Activated naive CD4-positive, alpha-beta T cell treated with anti-CD3 and anti-CD28 coated beads for 36 hours (primary cell): ENCODE results near the gene PRLR. TPM values are rescaled to one million over a fixed set of nuclear protein-coding genes. Genes with fewer than 3 reads are reported as not detected.
"Not testable (repeated sequence)": the region's sequence is repeated elsewhere in the genome, so short reads cannot be mapped to it uniquely, and the experiment has no call there.

Experiments used
- CTCF ChIA-PET: fragments of 350-600 bp; sonication (Branson Sonifier 250); formaldehyde crosslinking; loops from one replicate; lab custom pipeline; 2021; ENCODE audit warnings: antibody characterized with exemption; lab: Charles Lee
- DNase-seq: peaks from one replicate; pipeline ENCODE4 v3.0.0-alpha.2; 2020
- H3K27ac Mint-ChIP-seq: one replicate; pipeline ENCODE4 v1.8.0; 2021; ENCODE audit warnings: mild to moderate bottlenecking, mixed read lengths
- H3K27me3 Mint-ChIP-seq: one replicate; pipeline ENCODE4 v1.8.0; 2021; ENCODE audit warnings: low read depth, mixed read lengths
- H3K36me3 Mint-ChIP-seq: one replicate; pipeline ENCODE4 v1.8.0; 2021; ENCODE audit warnings: low read depth, mixed read lengths
- H3K4me1 Mint-ChIP-seq: one replicate; pipeline ENCODE4 v1.8.0; 2021; ENCODE audit warnings: low read depth, mixed read lengths
- H3K4me3 Mint-ChIP-seq: one replicate; pipeline ENCODE4 v1.8.0; 2021; ENCODE audit warnings: mild to moderate bottlenecking, moderate library complexity, mixed read lengths
- H3K9me3 Mint-ChIP-seq: one replicate; pipeline ENCODE4 v1.8.0; 2021; ENCODE audit warnings: mixed read lengths
- intact Hi-C: fragments of 100-400 bp; cut with micrococcal nuclease; formaldehyde crosslinking; loops from one replicate; pipeline ENCODE4 v1.15.1; 2023
- total RNA-seq, 2 experiments: library from RNA; stranded (reverse); gene quantifications; one replicate each; pipeline ENCODE4 v1.2.3, GENCODE V29; 2021

Gene PRLR
- total RNA-seq, 2 experiments from 2014 or later: not detected

DNA sequence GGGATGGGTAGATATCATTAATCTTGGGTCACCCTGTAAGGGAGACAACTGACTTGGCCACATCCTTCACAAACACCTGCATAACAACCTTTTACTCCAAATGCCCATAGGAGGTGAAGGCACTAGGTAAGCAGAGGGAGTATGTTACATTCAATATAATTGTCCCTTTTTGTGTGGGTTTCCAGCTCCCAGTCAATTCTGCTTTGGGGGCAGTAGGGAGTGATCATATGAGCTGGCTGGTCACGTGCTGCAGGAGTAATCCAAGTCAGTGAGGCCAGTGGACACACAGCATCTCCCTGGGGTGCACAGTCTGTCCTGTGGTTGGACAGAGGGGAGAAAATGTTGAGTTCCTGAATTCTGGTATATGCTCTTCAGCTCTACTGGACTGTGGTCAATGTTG lies 181.4 kb downstream of the PRLR start:
- intact Hi-C loops: no loop called here
- no peaks in the 10 kb centered on the region for H3K9me3 Mint-ChIP-seq
- H3K4me1 Mint-ChIP-seq: no peaks in the 10 kb centered on the region
- CTCF ChIA-PET: no interaction called here
- no peak overlapping the region for H3K27ac Mint-ChIP-seq
- H3K4me3 Mint-ChIP-seq: no peak overlapping the region
- no peak for DNase-seq
- H3K36me3 Mint-ChIP-seq: no peaks in the 10 kb centered on the region
- H3K27me3 Mint-ChIP-seq: peaks cover 20% of the 10 kb centered on the region

DNA sequence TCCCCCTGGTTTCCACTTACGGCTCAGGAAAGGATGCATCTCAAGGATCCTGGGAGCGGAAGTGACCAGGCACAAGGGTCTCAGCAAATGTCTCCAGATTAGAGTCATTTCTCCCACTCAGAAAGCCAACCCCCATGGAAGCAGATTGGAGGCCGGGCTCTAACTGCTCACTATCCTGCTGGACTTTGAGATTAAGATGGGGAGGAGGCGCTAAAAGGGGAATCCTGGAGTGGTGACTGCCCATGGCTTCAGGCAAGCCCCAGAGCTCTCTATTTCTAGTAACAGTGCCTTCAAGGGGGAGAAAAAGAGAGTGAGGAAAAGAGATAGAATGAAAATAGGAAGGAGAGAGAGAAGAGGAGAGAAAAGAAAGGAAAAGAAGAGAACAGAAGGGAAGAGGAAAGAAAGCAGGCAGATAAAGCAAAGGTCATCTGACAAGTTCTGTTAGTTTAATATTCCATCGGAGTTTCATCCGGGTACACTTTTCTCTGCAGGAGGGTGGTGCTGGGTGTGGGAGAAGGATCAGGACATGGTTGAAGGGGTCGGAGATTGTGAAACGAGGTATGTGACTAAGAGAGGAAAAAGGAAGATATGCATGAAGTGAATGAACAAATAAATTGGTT lies 182.4 kb downstream of the PRLR start, which contains the start of gene AGXT2:
AGXT2 (minus strand) TSS at position 165 of the 620 bp plus-strand sequence; CDS start at position 108, 57 bp downstream.
- Mint-ChIP-seq H3K27ac (no peak within 1 kb of the TSS), H3K9me3 (no peaks in the 10 kb centered on the region), H3K4me3 (no peak within 1 kb of the TSS), H3K4me1 (no peaks in the 10 kb centered on the region), H3K27me3 (peaks cover 16% of the 10 kb centered on the region), H3K36me3 (no peaks in the 10 kb centered on the region)
- DNase-seq: no peak
- CTCF ChIA-PET: no interaction called here
- intact Hi-C loops: no loop called here

GRCh38 chr5:35046774-35047173 lies 183.5 kb downstream of the PRLR start:
- Mint-ChIP-seq H3K27ac (no peak overlapping the region), H3K4me3 (no peak overlapping the region), H3K27me3 (peaks cover 20% of the 10 kb centered on the region), H3K36me3 (no peaks in the 10 kb centered on the region), H3K9me3 (no peaks in the 10 kb centered on the region), H3K4me1 (no peaks in the 10 kb centered on the region)
- CTCF ChIA-PET: no interaction called here
- no peak for DNase-seq
- intact Hi-C loops: no loop called here

GRCh38 chr5:35045280-35045679 lies 185.0 kb downstream of the PRLR start:
- H3K36me3 Mint-ChIP-seq: no peaks in the 10 kb centered on the region
- DNase-seq: no peak
- CTCF ChIA-PET: interaction anchor here (0.5 kb wide), 1 partner anchor 23 kb away, joined by 3 read pairs; no protein-coding TSS in a partner anchor
- H3K4me3 Mint-ChIP-seq: no peak overlapping the region
- peaks cover 22% of the 10 kb centered on the region for H3K27me3 Mint-ChIP-seq
- intact Hi-C loops: no loop called here
- no peaks in the 10 kb centered on the region for H3K4me1 Mint-ChIP-seq
- H3K27ac Mint-ChIP-seq: no peak overlapping the region
- H3K9me3 Mint-ChIP-seq: no peaks in the 10 kb centered on the region

- intact Hi-C loops: no loop called here
- DNase-seq: no peak
- CTCF ChIA-PET: interaction anchor here (0.5 kb wide), 1 partner anchor 24 kb away, joined by 3 read pairs; no protein-coding TSS in a partner anchor
- peaks cover 23% of the 10 kb centered on the region for H3K27me3 Mint-ChIP-seq
- H3K36me3 Mint-ChIP-seq: no peaks in the 10 kb centered on the region
- H3K9me3 Mint-ChIP-seq: no peaks in the 10 kb centered on the region
- H3K4me1 Mint-ChIP-seq: no peaks in the 10 kb centered on the region
- no peak overlapping the region for H3K27ac Mint-ChIP-seq
- no peak overlapping the region for H3K4me3 Mint-ChIP-seq
Measured at GRCh38 chr5:35044649-35045048, 185.6 kb downstream of the PRLR start.

- Mint-ChIP-seq H3K36me3 (no peaks in the 10 kb centered on the region), H3K27me3 (peaks cover 33% of the 10 kb centered on the region), H3K27ac (no peak overlapping the region), H3K9me3 (no peaks in the 10 kb centered on the region), H3K4me3 (no peak overlapping the region), H3K4me1 (no peaks in the 10 kb centered on the region)
- DNase-seq: no peak
- intact Hi-C loops: no loop called here
- CTCF ChIA-PET: no interaction called here
Measured at GRCh38 chr5:35042781-35043180, 187.5 kb downstream of the PRLR start.

DNA sequence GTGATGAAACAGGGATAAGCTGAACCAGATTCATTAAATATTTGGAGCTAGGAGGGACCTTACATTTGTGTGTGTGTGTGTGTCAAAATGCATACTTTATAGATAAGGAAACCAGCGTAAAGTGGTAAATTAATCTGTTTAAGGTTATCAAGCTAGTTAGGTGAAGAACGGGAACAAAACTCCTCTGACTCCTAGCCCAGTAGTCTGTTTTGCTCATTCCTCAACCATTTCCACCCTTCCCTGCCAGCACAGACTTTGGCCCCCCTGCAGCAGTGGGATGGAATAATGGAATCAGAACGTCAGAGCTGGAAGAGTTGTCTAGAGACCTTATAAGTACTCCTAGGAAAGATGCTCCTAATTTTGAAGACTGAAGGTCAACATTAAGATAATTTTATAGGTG lies 189.0 kb downstream of the PRLR start:
- CTCF ChIA-PET: interaction anchor here (0.7 to 0.8 kb wide), 2 partner anchors 38 to 953 kb away, joined by 3 to 4 read pairs; no protein-coding TSS in a partner anchor
- Mint-ChIP-seq H3K4me3 (no peak overlapping the region), H3K36me3 (no peaks in the 10 kb centered on the region), H3K4me1 (no peaks in the 10 kb centered on the region), H3K9me3 (no peaks in the 10 kb centered on the region), H3K27me3 (peaks cover 36% of the 10 kb centered on the region), H3K27ac (no peak overlapping the region)
- no peak for DNase-seq
- intact Hi-C loops: no loop called here

GRCh38 chr5:35038891-35039290 lies 191.4 kb downstream of the PRLR start:
- Mint-ChIP-seq H3K27me3 (peaks cover 39% of the 10 kb centered on the region), H3K9me3 (no peaks in the 10 kb centered on the region), H3K36me3 (no peaks in the 10 kb centered on the region), H3K27ac (no peak overlapping the region), H3K4me1 (no peaks in the 10 kb centered on the region), H3K4me3 (no peak overlapping the region)
- CTCF ChIA-PET: no interaction called here
- intact Hi-C loops: no loop called here
- no peak for DNase-seq

GRCh38 chr5:35036536-35036935 lies 193.8 kb downstream of the PRLR start:
- Mint-ChIP-seq H3K27me3 (peaks cover 40% of the 10 kb centered on the region), H3K4me1 (no peaks in the 10 kb centered on the region), H3K36me3 (no peaks in the 10 kb centered on the region), H3K27ac (no peak overlapping the region), H3K4me3 (no peak overlapping the region), H3K9me3 (no peaks in the 10 kb centered on the region)
- no peak for DNase-seq
- CTCF ChIA-PET: no interaction called here
- intact Hi-C loops: no loop called here

DNA sequence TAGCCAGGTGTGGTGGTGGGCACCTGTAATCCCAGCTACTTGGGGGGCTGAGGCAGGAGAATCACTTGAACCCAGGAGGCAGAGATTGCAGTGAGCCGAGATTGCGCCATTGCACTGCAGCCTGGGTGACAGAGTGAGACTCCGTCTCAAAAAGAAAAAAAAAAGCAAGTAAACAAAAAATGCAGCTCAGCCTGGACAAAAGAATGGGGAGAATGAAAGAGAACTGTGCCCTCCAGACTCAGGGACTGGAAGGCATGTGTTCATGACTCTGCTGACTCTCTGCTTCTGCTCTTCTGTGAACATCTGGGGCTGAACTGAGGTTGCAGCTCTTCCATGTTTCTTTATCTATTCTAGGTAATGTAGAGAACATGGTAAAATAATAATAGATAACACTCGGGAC lies 194.4 kb downstream of the PRLR start:
- H3K27ac Mint-ChIP-seq, CTCF ChIA-PET, H3K9me3 Mint-ChIP-seq, DNase-seq, H3K4me1 Mint-ChIP-seq, H3K36me3 Mint-ChIP-seq, H3K4me3 Mint-ChIP-seq, intact Hi-C loops: not testable (repeated sequence)
- H3K27me3 Mint-ChIP-seq: peaks cover 44% of the 10 kb centered on the region

- no peaks in the 10 kb centered on the region for H3K36me3 Mint-ChIP-seq
- H3K9me3 Mint-ChIP-seq: no peaks in the 10 kb centered on the region
- H3K4me3 Mint-ChIP-seq: no peak overlapping the region
- intact Hi-C loops: no loop called here
- no peak overlapping the region for H3K27ac Mint-ChIP-seq
- no peak for DNase-seq
- CTCF ChIA-PET: no interaction called here
- H3K27me3 Mint-ChIP-seq: peaks cover 43% of the 10 kb centered on the region
- H3K4me1 Mint-ChIP-seq: no peaks in the 10 kb centered on the region
Measured at GRCh38 chr5:35035271-35035670, 195.0 kb downstream of the PRLR start.

DNA sequence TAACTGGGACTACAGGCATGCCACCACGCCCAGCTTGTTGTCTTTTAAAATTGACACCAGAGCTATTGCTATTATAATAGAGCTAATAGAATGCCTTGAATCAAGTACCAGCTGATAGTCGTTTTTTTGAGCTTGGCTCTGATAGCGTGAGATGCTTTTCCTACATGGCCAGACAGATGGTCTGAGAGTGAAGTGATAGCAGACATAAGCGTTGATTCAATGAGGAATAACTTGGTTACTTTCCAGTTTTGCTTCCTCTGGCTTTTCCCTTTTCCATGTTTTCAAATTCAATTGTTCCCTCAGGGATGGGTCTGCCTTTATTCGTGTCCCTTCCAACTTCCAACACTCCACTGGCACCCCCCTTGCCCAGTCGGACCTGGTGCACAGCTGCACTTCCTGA lies 197.9 kb downstream of the PRLR start:
- intact Hi-C loops: no loop called here
- CTCF ChIA-PET: no interaction called here
- no peaks in the 10 kb centered on the region for H3K9me3 Mint-ChIP-seq
- peaks cover 3% of the 10 kb centered on the region for H3K4me1 Mint-ChIP-seq
- no peaks in the 10 kb centered on the region for H3K36me3 Mint-ChIP-seq
- H3K4me3 Mint-ChIP-seq: no peak overlapping the region
- H3K27me3 Mint-ChIP-seq: peaks cover 42% of the 10 kb centered on the region
- no peak overlapping the region for H3K27ac Mint-ChIP-seq
- no peak for DNase-seq

GRCh38 chr5:35031276-35031675 lies 199.0 kb downstream of the PRLR start:
- Mint-ChIP-seq H3K36me3 (no peaks in the 10 kb centered on the region), H3K27ac (no peak overlapping the region), H3K27me3 (peaks cover 38% of the 10 kb centered on the region), H3K4me1 (peaks cover 3% of the 10 kb centered on the region), H3K9me3 (no peaks in the 10 kb centered on the region), H3K4me3 (no peak overlapping the region)
- intact Hi-C loops: no loop called here
- no peak for DNase-seq
- CTCF ChIA-PET: interaction anchor here (0.6 kb wide), 1 partner anchor 36 kb away, joined by 4 read pairs; no protein-coding TSS in a partner anchor
